Raji (cell line): ENCODE measurements around the gene VSIG10L2.

Experiments
- POLR2A ChIP-seq: IDR thresholded peaks from 2 replicates; pipeline ENCODE4 v1.6.1; 2011; ENCODE audit warnings: low read depth, low read length, control low read depth; ENCODE audit not compliant: insufficient read depth

VSIG10L2 gene

GRCh38 chr11:125923633-125924032, 22.2 kb upstream of the VSIG10L2 start:
- TF ChIP-seq POLR2A = no peak

- TF ChIP-seq POLR2A = no peak
These were observed 21.3 kb upstream of the VSIG10L2 start for GRCh38 chr11:125924384-125925007.

DNA sequence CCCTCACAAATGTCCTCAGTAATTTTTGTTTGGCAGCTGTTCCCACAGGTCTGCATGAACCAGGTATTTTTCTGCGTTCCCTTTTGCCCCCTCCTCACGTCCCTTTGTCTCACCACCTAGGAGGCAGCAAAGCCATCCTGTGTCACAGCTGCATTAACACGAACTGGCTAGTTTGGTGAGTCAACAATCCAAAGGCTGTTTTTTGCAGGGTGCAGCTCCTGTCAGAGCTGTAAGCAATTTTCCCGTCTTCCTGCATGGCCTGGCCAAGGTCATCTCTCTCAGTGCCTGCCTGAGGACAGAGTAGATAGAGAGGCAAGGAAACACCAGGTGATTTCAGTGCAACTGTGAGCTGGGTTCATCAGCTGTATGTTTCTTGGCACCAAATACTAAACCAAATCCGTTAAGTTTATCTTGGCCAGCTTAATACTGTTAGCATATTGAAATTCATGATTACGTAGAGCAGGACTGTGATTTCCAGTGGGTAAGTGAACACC, 20.6 kb upstream of the VSIG10L2 start:
- no peak for TF ChIP-seq POLR2A

- no peak for TF ChIP-seq POLR2A
These were observed 20.0 kb upstream of the VSIG10L2 start for GRCh38 chr11:125925804-125926203.

DNA sequence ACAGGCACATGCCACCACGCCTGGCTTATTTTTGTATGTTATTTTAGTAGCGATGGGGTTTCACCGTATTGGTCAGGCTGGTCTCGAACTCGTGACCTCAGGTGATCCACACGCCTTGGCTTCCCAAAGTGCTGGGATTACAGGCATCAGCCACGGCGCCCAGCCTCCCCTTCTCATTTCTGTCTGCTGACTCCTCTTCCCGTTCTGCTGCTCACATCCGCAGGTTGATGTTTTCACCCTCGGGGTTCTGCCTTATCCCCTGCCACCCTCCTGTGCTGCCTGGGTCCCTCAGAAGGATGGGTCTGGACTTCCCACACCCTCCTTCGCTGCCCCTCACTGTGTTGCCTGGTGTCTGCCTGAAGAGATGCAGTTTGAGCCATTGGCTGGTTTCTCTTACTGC, 19.2 kb upstream of the VSIG10L2 start:
- TF ChIP-seq POLR2A = no peak

DNA sequence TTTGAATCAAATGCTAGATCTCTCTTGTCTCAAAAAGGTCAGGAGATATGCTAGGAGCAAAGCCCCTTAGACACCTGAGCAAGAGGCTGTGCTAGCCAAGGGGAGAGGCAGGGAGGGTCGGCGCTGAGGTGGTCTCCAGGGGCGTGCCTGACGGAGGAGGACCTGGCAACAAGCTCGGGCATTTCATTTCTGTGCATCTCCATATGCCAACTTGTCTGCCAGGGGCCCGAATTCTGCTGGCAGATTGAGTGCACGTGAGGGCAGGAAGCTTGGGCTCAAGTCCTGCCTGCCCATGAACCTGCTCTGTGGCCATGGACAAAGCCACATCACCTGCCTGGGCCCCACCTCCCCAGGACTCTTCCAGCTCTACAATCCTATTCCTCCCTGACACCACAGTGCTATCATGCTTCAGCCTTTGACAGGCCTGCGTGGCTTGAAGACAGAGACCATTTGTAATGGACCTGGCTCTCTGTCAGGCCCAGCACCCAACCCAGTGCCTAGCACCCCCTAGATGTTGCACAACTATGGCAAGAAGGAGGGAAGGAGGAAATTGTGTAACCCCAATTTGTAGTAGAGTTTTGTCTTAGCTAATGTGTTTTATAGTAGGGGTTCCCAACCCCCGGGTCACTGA, 16.3 kb upstream of the VSIG10L2 start:
- no peak for TF ChIP-seq POLR2A

- TF ChIP-seq POLR2A = no peak
These were observed 15.8 kb upstream of the VSIG10L2 start for GRCh38 chr11:125930076-125930450.

- no peak for TF ChIP-seq POLR2A
These were observed 14.7 kb upstream of the VSIG10L2 start for GRCh38 chr11:125931116-125931515.

DNA sequence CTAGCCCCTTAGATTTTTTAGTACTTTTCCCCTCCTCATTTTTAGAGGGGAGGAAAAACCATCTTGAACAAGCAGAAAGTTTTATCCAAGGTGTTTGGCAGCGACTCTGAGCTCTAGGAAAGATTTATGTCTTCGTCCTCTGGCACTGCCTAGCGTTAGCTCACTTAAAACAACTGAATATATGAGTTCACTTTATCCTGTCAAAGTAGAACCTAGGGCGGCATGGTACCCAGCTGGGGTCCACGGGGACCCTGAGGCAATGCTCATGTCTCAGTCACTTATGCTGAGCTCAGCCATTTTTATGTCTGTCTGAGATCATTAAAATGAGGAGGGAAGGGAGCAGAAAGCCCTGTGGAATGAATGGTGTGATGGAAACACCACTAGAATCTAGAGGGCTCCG, 14.2 kb upstream of the VSIG10L2 start:
- no peak for TF ChIP-seq POLR2A

DNA sequence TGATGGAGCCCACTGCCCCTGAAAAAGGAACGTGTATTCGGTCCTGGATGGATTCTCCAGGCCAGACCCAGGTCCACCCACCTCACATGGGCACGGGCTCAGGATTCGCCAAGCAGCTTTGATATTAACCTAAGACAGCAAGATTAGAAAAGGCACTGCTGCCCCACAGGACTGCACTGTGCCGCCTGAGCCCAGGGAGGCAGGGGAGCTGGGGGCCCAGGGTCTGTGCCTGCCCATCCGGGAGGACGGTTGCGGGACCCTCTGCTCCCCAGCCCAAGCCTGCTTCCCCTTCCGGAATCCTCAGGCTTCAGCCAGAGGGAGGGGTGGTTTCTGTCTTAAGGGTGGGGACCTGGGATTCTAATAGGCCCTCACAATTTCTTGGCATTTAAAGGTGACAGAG, 13.5 kb upstream of the VSIG10L2 start:
- no peak for TF ChIP-seq POLR2A

- TF ChIP-seq POLR2A = no peak
These were observed 12.6 kb upstream of the VSIG10L2 start for GRCh38 chr11:125933030-125933813.

- TF ChIP-seq POLR2A = no peak
These were observed 11.4 kb upstream of the VSIG10L2 start for GRCh38 chr11:125934473-125934872.

DNA sequence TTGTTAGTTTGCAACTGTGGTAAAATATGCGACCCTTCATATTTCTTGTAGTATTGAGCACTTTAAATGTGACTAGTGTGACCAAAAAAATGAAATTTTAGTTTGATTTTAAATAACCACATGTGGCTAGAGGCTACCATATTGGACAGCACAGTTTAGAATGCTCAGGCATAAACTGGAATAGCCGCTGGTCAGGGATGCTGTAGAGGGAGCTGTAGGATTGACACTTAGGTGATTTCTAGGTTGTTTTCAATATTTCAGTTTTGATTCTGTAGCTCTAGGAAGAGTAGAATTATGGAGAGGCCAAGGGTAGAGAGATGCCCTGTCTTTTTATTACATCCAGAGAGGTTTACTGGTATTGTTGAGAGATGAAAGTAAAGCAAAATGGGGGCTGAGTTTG, 10.8 kb upstream of the VSIG10L2 start:
- TF ChIP-seq POLR2A = no peak

GRCh38 chr11:125935618-125936199, 10.1 kb upstream of the VSIG10L2 start:
- no peak for TF ChIP-seq POLR2A

- no peak for TF ChIP-seq POLR2A
These were observed 7.4 kb upstream of the VSIG10L2 start for GRCh38 chr11:125938418-125938817.

GRCh38 chr11:125939081-125939521, 6.7 kb upstream of the VSIG10L2 start:
- no peak for TF ChIP-seq POLR2A

GRCh38 chr11:125940145-125940544, 5.7 kb upstream of the VSIG10L2 start:
- TF ChIP-seq POLR2A = no peak

GRCh38 chr11:125941267-125941618, 4.6 kb upstream of the VSIG10L2 start:
- no peak for TF ChIP-seq POLR2A
